ENCODE measurements around the gene LRP3.
"Not testable (repeated sequence)": the region's sequence is repeated elsewhere in the genome, so short reads cannot be mapped to it uniquely, and the experiment has no call there.

LRP3 gene

GRCh38 chr19:33203529-33203928 lies 9.4 kb downstream of the LRP3 start:
- DNase-seq: no peak

GRCh38 chr19:33204136-33204973 lies 10.2 kb downstream of the LRP3 start:
- no peak for DNase-seq

- DNase-seq: no peak
Measured at GRCh38 chr19:33205110-33205509, 11.0 kb downstream of the LRP3 start.

- no peak for DNase-seq
Measured at GRCh38 chr19:33205531-33206260, 11.6 kb downstream of the LRP3 start.

- DNase-seq: no peak
Measured at GRCh38 chr19:33206261-33207039, 12.3 kb downstream of the LRP3 start.

GRCh38 chr19:33207040-33207620 lies 13.0 kb downstream of the LRP3 start:
- no peak for DNase-seq

GRCh38 chr19:33207903-33208302 lies 13.8 kb downstream of the LRP3 start:
- DNase-seq: no peak

- no peak for DNase-seq
Measured at GRCh38 chr19:33208371-33208895, 14.3 kb downstream of the LRP3 start.

GRCh38 chr19:33208904-33209849 lies 15.0 kb downstream of the LRP3 start:
- no peak for DNase-seq

- not testable (repeated sequence) for DNase-seq
Measured at GRCh38 chr19:33209850-33210230, 15.7 kb downstream of the LRP3 start.

- DNase-seq: no peak
Measured at GRCh38 chr19:33210266-33210940, 16.3 kb downstream of the LRP3 start.

- DNase-seq: no peak
Measured at GRCh38 chr19:33211794-33212435, 17.8 kb downstream of the LRP3 start.

GRCh38 chr19:33212436-33213172 lies 18.5 kb downstream of the LRP3 start:
- no peak for DNase-seq

- DNase-seq: no peak
Measured at GRCh38 chr19:33214596-33214995, 20.5 kb downstream of the LRP3 start.

GRCh38 chr19:33215438-33216197 lies 21.5 kb downstream of the LRP3 start:
- no peak for DNase-seq

- DNase-seq: no peak
Measured at GRCh38 chr19:33216198-33216830, 22.2 kb downstream of the LRP3 start.

- DNase-seq: no peak
Measured at GRCh38 chr19:33217881-33218280, 23.8 kb downstream of the LRP3 start.

GRCh38 chr19:33219261-33219815 lies 25.2 kb downstream of the LRP3 start:
- no peak for DNase-seq
